GM21737 (cell line): Measurements from ENCODE around the gene IL5.
"Not testable (repeated sequence)": the region's sequence is repeated elsewhere in the genome, so short reads cannot be mapped to it uniquely, and the experiment has no call there.

Source experiments
- ATAC-seq: cut with Tn5 transposase; IDR thresholded peaks from one replicate; pipeline ENCODE4 v1.9.1; 2021; ENCODE audit warnings: mild to moderate bottlenecking, moderate library complexity; ENCODE audit not compliant: unreplicated experiment

The IL5 gene

DNA sequence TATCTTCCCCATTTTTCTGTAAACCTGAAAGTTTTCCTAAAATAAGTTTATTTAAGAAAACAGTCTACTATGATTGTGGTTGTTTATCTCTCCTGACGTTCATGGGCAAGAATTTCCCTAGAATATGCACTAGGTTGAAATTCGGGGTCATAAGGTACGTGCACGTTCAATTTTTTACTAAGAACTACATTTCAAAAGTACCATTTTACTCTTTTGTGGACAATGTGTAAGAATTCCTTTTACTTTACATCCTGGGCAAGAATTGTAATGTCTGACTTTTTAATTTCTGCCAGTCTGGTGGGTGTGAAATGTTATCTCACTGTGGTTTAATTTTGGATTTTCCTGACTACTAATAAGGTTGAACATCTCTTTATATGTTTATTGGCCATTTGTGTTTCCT lies 12.4 kb downstream of the IL5 start:
- no peak for ATAC-seq

- no peak for ATAC-seq
Observed at GRCh38 chr5:132528866-132529634, 14.3 kb downstream of the IL5 start.

DNA sequence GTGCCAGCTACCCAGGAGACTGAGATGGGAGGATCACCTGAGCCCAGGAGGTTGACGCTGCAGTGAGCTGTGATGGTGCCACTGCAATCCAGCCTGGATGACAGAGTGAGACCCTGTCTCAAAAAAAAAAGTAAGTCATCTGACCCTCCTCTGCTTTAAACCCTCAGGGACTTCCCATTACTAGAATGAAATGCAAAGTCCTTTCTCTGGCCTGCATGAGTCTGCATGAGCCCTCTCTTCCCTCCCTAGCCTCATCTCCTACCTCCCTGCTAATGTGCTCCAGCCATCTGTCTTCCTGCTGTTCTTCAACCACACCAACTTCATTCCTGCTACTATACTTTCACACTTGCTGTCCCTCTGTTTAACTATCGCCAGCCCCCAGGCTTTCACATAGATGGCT lies 15.3 kb downstream of the IL5 start:
- ATAC-seq, result no peak

DNA sequence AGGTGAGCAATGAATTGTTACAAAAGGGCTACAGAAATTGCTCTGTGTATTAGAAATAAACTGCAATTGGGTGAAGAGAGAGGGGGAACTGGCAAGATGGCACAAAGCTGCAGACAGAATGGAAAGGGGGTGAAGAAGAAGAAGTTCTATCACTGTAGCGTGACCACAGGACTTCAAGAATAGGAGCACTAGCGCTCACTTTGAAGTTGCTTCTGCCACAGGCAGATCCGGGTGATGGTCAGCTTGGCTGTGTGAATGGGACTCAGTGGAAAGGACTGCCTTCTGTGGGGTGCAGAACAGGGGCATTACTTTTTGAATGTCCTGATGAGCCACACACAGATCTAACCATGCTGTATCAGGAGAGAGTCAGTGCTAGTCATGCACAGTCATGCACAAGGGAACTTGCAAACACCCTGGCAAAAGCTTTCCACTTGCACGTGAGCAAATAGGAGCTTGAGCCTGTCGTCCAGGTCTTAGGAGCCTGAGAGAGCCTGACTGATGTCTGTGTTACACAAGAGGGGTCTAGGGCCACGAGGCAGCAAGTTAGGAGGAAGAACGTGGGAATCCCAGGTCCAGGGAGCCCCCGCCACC lies 16.3 kb downstream of the IL5 start:
- no peak for ATAC-seq

DNA sequence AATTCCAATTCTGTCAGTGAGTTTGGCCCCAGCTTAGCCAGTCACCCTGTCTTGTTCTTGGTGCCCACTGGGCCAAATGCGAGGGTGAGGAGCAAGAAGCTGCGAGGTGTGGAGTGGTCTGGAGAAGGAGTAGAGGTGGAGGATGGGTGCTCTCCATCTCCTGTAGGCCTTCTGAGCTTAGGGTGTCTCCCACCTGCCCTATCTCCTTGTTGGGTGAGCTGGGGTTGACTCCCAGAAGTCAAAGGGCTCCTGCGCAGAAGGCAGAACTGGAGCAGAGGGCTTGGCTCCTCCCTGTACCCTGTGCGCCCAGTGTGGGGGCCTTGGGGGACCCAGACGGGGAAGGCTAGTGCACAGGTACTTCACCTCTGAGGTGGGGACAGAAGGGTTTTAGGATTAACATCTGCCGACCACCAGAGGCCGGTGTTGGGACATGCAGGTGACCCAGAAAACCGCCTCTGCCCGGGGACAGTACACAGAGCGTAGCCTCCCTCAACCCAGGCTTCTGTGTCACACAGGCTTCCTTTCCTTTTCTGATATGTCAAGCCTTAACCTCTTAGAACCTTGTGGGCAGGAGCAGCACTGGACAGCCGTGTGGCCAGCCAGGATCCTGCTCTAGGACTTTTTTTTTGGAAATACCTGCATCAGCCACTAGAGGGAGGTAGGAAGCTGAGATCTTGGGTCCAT lies 16.9 kb downstream of the IL5 start:
- no peak for ATAC-seq

- ATAC-seq, result peak; percentile 70
Observed at GRCh38 chr5:132525299-132525724, 18.0 kb downstream of the IL5 start.

DNA sequence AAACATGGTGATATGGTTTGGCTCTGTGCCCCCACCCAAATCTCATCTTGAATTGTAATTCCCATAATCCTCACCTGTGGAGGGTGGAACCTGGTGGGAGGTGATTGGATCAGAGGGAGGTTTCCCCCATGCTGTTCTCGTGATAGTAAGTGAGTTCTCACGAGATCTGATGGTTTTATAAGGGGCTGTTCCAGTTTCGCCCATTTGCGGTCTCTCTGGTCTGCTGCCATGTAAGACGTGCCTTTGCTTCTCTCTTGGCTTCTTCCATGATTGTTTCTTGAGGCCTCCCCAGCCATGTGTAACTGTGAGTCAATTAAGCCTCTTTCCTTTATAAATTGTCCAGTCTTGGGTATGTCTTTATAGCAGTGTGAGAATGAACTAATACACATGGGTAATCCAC lies 18.4 kb downstream of the IL5 start:
- ATAC-seq, result not testable (repeated sequence)

DNA sequence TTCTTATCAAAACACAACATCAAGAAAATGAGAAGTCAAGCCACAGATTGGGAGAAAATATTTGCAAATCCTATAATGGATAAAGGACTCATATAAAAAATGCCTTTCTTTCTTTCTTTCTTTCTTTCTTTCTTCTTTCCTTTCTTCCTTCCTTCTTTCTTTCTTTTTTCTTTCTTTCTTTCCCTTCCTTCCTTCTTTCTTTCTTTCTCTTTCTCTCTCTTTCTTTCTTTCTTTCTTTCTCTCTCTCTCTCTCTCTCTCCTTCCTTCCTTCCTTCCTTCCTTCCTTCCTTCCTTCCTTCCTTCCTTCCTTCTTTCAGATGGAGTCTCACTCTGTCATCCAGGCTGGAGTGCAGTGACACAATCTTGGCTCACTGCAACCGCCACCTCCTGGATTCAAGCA lies 21.3 kb downstream of the IL5 start:
- not testable (repeated sequence) for ATAC-seq

GRCh38 chr5:132513618-132514336 lies 29.5 kb downstream of the IL5 start:
- ATAC-seq, result not testable (repeated sequence)

GRCh38 chr5:132510076-132510475 lies 33.2 kb downstream of the IL5 start:
- no peak for ATAC-seq

GRCh38 chr5:132506094-132506692 lies 37.1 kb downstream of the IL5 start:
- no peak for ATAC-seq

DNA sequence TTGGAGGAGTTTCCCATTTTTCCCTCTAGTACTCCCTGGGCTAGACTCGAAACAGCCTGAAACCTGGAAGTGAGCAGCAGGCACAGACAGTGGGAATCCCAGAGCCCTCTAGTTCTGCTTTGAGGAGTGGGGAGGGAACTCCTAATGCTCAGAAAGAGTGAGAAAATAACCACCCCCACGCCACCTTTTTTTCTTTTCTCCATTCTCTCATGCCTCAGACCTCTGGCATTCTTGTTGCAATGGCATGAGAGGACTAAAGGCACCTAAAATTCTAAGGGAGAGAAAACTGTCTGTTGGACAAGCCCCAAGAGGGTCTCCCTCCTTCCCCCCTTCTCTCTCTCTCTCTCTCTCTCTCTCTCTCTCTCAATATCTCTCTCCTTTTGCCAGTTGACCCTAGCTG lies 37.7 kb downstream of the IL5 start:
- ATAC-seq, result no peak

- ATAC-seq, result no peak
Observed at GRCh38 chr5:132504746-132505145, 38.6 kb downstream of the IL5 start.

DNA sequence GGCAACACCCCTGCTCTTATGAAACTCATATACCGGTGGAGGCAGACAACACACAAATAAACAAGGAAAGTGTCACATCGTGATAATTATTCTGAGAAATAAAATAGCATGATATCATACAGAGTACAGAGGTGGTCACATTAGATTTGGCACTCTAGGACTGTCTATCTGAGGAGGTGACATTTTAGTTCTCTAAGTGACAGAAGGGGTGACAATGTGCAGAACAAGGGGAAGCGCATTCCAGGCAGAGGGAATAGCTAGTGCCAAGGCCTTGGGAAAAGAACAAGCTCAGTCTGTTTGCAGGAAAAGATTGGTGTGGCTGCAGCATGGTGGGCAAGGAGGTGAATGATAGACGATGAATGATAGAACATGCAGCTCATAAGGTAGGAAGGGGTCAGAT lies 40.1 kb downstream of the IL5 start:
- ATAC-seq, result no peak

GRCh38 chr5:132501961-132502931 lies 41.1 kb downstream of the IL5 start:
- ATAC-seq, result no peak

DNA sequence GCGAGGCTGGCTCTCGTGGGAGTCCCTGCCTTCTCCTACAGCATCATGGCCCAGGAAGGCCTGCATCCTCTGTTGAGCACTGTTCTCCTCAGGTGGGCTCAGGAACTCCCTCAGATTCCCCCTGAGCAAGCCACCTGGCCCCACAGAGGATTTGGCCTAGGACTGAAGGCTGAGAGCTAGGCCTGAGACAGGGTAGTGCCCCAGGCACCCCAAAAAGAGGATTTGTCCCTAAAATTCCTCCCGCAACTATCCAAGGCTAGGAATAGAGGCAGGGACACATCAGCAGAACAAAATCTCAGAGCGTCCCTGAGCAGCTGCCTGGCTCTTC lies 41.7 kb downstream of the IL5 start:
- ATAC-seq, result no peak

DNA sequence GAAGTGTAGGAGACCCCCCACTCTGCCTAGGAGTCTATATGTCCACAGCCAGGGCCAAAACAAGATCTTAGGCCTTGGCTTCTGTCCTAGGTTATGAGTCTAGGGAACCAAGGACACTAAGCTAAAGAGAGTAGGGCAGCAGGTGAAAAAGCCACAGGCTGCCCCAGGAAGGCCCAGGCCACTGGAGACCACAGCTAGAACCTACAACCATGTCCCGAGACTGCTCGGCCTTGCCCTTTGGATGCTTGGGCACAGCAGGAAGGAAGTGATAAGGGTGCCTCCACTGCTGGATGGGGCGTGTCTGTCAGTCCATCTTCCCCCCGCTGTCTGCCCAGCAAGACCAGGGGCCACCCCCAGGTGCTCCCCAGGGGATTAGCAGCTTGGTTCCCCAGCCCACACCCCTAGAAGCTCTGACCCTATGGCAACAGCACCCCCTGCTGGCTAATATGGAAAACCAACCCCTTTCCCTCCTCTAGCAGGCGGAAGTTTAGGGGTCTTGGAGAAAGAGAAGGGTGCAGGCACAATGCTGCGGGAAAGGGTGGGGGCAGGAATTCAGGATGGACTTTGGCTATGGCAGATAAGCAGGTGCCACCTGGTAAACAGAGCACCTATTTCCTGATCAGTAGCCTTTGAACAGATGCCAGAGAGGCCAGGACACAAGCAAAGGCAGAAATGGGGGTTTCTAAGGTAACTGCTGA lies 42.2 kb downstream of the IL5 start:
- ATAC-seq, result peak; percentile 31

GRCh38 chr5:132500244-132500930 lies 42.9 kb downstream of the IL5 start:
- ATAC-seq, result no peak
